Hepatocyte (in vitro differentiated cells): ENCODE measurements around the gene WDR86. TPM values are rescaled to one million over a fixed set of nuclear protein-coding genes. Genes with fewer than 3 reads are reported as not detected.

Source experiments
- DNase-seq: peaks from one replicate; pipeline ENCODE4 v3.0.0-alpha.2; 2016; ENCODE audit warnings: low spot score
- H2AFZ ChIP-seq: fragments of 200-600 bp; sonication (generic); 2 replicates; pipeline ENCODE4 v1.6.0; 2016; ENCODE audit warnings: antibody characterized with exemption, mild to moderate bottlenecking
- H3K27ac ChIP-seq: fragments of 200-600 bp; sonication (generic); 2 replicates; pipeline ENCODE4 v1.5.1; 2016; ENCODE audit warnings: mild to moderate bottlenecking
- H3K27me3 ChIP-seq: fragments of 200-600 bp; sonication (generic); 2 replicates; pipeline ENCODE4 v1.6.1; 2016
- H3K36me3 ChIP-seq: fragments of 200-600 bp; sonication (generic); replicated peaks from 2 replicates; pipeline ENCODE4 v1.5.1; 2016; ENCODE audit warnings: low read depth; ENCODE audit not compliant: insufficient read depth
- H3K4me1 ChIP-seq: fragments of 200-600 bp; sonication (generic); 2 replicates; pipeline ENCODE4 v1.5.1; 2016; ENCODE audit warnings: mild to moderate bottlenecking, moderate library complexity; ENCODE audit not compliant: insufficient read depth
- H3K4me2 ChIP-seq: fragments of 200-600 bp; sonication (generic); 2 replicates; pipeline ENCODE4 v1.6.0; 2016
- H3K4me3 ChIP-seq: fragments of 200-600 bp; sonication (generic); 2 replicates; pipeline ENCODE4 v1.5.1; 2016; ENCODE audit warnings: mild to moderate bottlenecking
- H3K79me2 ChIP-seq: fragments of 200-600 bp; sonication (generic); 2 replicates; pipeline ENCODE4 v1.6.0; 2017; ENCODE audit warnings: mild to moderate bottlenecking
- H3K9me2 ChIP-seq: fragments of 200-600 bp; sonication (generic); replicated peaks from 2 replicates; pipeline ENCODE4 v1.6.0; 2017; ENCODE audit warnings: mild to moderate bottlenecking; ENCODE audit not compliant: insufficient read depth
- H3K9me3 ChIP-seq: fragments of 200-600 bp; sonication (generic); 2 replicates; pipeline ENCODE4 v1.5.1; 2016; ENCODE audit warnings: low read depth, mild to moderate bottlenecking
- H4K20me1 ChIP-seq: fragments of 200-600 bp; sonication (generic); 2 replicates; pipeline ENCODE4 v1.6.0; 2016; ENCODE audit warnings: mild to moderate bottlenecking; ENCODE audit not compliant: insufficient read depth, poor library complexity, severe bottlenecking
- CTCF ChIP-seq: fragments of 200-600 bp; sonication (generic); IDR thresholded peaks from 2 replicates; pipeline ENCODE4 v1.5.1; 2016; ENCODE audit warnings: antibody characterized with exemption, mild to moderate bottlenecking; ENCODE audit not compliant: poor library complexity
- EZH2 ChIP-seq: fragments of 200-600 bp; sonication (generic); IDR thresholded peaks from 2 replicates; pipeline ENCODE4 v1.6.1; 2016; ENCODE audit warnings: antibody characterized with exemption, mild to moderate bottlenecking, borderline replicate concordance
- EZH2phosphoT487 ChIP-seq: fragments of 200-600 bp; sonication (generic); IDR thresholded peaks from one replicate; pipeline ENCODE4 v1.6.1; 2018; ENCODE audit warnings: antibody characterized with exemption, mild to moderate bottlenecking, low read depth, moderate library complexity; ENCODE audit not compliant: unreplicated experiment, severe bottlenecking
- WGBS: methylation state at CpG from one replicate; pipeline ENCODE4 v1.1.6; 2016; ENCODE audit warnings: low lambda C conversion rate; ENCODE audit errors: missing lambda C conversion rate; 5-methylcytosine and 5-hydroxymethylcytosine counted together
- polyA plus RNA-seq: library from polyadenylated mRNA; unstranded; fragments of >200 nt; fragmentation: Nextera tagmentation; extraction: Ambion mirVana; gene quantifications from 2 replicates; pipeline ENCODE4 v1.2.1, GENCODE V29; 2016
- total RNA-seq: library from RNA; depleted of rRNA; stranded (reverse); fragments of >200 nt; gene quantifications from 2 replicates; pipeline ENCODE4 v1.2.3, GENCODE V29; 2014

WDR86 gene
- total and polyA plus RNA-seq, 2 experiments from 2014 or later, result 10.6 to 12.4 TPM

- Histone ChIP-seq H3K27ac (peak overlapping the region; percentile 69), H4K20me1 (no peaks in the 10 kb centered on the region), H3K9me3 (no peaks in the 10 kb centered on the region), H3K4me1 (peaks cover 17% of the 10 kb centered on the region), H3K27me3 (no peaks in the 10 kb centered on the region), H2AFZ (no peak overlapping the region), H3K9me2 (no peaks in the 10 kb centered on the region), H3K4me3 (no peak overlapping the region), H3K36me3 (no peaks in the 10 kb centered on the region), H3K4me2 (peak overlapping the region; percentile 5), H3K79me2 (no peaks in the 10 kb centered on the region)
- no peak for TF ChIP-seq EZH2
- no peak for DNase-seq
- 60% methylated on average over 9 of the region's 9 CpGs for WGBS
Observed at GRCh38 chr7:151366166-151366879, 43.5 kb downstream of the WDR86 start.

GRCh38 chr7:151363182-151363581 lies 46.7 kb downstream of the WDR86 start:
- DNase-seq, result no peak
- Histone ChIP-seq H3K79me2 (no peaks in the 10 kb centered on the region), H3K27me3 (no peaks in the 10 kb centered on the region), H3K36me3 (no peaks in the 10 kb centered on the region), H2AFZ (no peak overlapping the region), H3K9me2 (no peaks in the 10 kb centered on the region), H3K4me2 (no peak overlapping the region), H3K4me3 (no peak overlapping the region), H3K9me3 (no peaks in the 10 kb centered on the region), H3K4me1 (peaks cover 15% of the 10 kb centered on the region), H3K27ac (no peak overlapping the region), H4K20me1 (no peaks in the 10 kb centered on the region)
- 100% methylated on average over 1 of the region's 1 CpG for WGBS
- TF ChIP-seq EZH2phosphoT487 (no peak), EZH2 (no peak), CTCF (no peak)

- TF ChIP-seq CTCF, result no peak
- no peak for TF ChIP-seq EZH2phosphoT487
- no peak for TF ChIP-seq EZH2
- Histone ChIP-seq H3K4me2 (no peak overlapping the region), H4K20me1 (no peaks in the 10 kb centered on the region), H3K9me3 (no peaks in the 10 kb centered on the region), H3K79me2 (no peaks in the 10 kb centered on the region), H3K36me3 (no peaks in the 10 kb centered on the region), H3K27me3 (no peaks in the 10 kb centered on the region), H3K4me3 (no peak overlapping the region), H3K9me2 (no peaks in the 10 kb centered on the region), H3K27ac (no peak overlapping the region), H3K4me1 (peaks cover 7% of the 10 kb centered on the region), H2AFZ (no peak overlapping the region)
- DNase-seq, result no peak
- 92% methylated on average over 3 of the region's 3 CpGs for WGBS
Observed at GRCh38 chr7:151361193-151361959, 48.5 kb downstream of the WDR86 start.

- Histone ChIP-seq H3K27ac (no peak overlapping the region), H3K9me3 (no peaks in the 10 kb centered on the region), H3K4me3 (no peak overlapping the region), H3K4me2 (no peak overlapping the region), H3K79me2 (peaks cover 7% of the 10 kb centered on the region), H4K20me1 (no peaks in the 10 kb centered on the region), H3K9me2 (no peaks in the 10 kb centered on the region), H2AFZ (no peak overlapping the region), H3K27me3 (no peaks in the 10 kb centered on the region), H3K36me3 (no peaks in the 10 kb centered on the region), H3K4me1 (no peaks in the 10 kb centered on the region)
- no peak for DNase-seq
- 86% methylated on average over 5 of the region's 5 CpGs for WGBS
- TF ChIP-seq EZH2phosphoT487 (no peak), EZH2 (no peak), CTCF (no peak)
Observed at GRCh38 chr7:151352512-151352911, 57.3 kb downstream of the WDR86 start.
